GM10847 (cell line): ENCODE results near the gene SCGB1D4.

Experiments
- POLR2A ChIP-seq: IDR thresholded peaks from 2 replicates; pipeline ENCODE4 v1.6.1; 2011; ENCODE audit not compliant: insufficient read length; ENCODE audit errors: extremely low read depth

SCGB1D4 gene, protein sequence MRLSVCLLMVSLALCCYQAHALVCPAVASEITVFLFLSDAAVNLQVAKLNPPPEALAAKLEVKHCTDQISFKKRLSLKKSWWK

DNA sequence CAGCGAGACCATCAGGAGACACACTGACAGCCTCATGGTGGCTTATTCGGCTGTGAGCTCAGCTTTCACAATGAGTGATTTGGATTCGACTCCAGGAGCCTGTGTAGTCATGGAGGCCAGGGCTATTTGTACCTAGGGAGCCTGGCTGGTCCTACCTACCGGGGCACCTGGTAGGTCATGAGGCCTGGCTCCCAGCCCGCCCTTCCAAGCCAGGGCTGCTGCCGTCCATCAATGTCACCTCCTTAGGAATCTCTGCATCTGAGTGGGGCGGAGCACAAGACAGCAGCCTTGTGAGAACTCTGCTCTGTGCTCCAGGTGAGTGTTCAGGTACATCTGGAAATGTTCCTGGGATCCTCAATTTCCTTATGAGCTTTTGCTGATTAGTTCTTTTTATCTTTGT is at the start of gene SCGB1D4:
SCGB1D4 (minus strand) TSS at position 101 of the 400 bp plus-strand sequence; CDS start at position 36, 65 bp downstream.
- no peak for TF ChIP-seq POLR2A

DNA sequence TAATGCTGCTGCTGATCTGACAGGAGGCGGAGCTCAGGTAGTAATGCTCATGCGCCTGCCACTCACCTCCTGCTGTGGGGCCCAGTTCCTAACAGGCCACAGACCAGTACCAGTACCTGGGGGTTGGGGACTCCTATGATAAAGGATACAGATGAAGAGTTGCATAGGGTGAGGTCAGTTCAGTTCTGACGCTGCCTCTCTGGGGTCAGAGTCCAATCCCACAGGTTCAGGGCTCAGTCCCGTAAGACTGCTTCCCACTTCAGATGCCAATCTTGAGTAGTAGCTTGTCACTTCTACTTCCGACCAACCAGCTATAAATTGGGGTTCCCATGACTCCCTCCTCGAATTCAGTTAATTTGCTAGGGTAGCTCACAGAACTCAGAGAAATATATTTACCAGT is 47.0 kb upstream of the SCGB1D4 start:
- no peak for TF ChIP-seq POLR2A

- no peak for TF ChIP-seq POLR2A
These were observed 45.3 kb upstream of the SCGB1D4 start for GRCh38 chr11:62344210-62344609.

- TF ChIP-seq POLR2A: no peak
These were observed 42.7 kb upstream of the SCGB1D4 start for GRCh38 chr11:62341588-62341987.

GRCh38 chr11:62340269-62340901 is 41.5 kb upstream of the SCGB1D4 start:
- TF ChIP-seq POLR2A: no peak

- no peak for TF ChIP-seq POLR2A
These were observed 39.3 kb upstream of the SCGB1D4 start for GRCh38 chr11:62338218-62338617.

GRCh38 chr11:62337303-62338181 is 38.7 kb upstream of the SCGB1D4 start, which contains the start of gene ASRGL1:
ASRGL1 (plus strand) TSS chr11:62337448; CDS start chr11:62337978, 530 bp downstream.
- no peak for TF ChIP-seq POLR2A

- no peak for TF ChIP-seq POLR2A
These were observed 34.9 kb upstream of the SCGB1D4 start for GRCh38 chr11:62333768-62334167.

DNA sequence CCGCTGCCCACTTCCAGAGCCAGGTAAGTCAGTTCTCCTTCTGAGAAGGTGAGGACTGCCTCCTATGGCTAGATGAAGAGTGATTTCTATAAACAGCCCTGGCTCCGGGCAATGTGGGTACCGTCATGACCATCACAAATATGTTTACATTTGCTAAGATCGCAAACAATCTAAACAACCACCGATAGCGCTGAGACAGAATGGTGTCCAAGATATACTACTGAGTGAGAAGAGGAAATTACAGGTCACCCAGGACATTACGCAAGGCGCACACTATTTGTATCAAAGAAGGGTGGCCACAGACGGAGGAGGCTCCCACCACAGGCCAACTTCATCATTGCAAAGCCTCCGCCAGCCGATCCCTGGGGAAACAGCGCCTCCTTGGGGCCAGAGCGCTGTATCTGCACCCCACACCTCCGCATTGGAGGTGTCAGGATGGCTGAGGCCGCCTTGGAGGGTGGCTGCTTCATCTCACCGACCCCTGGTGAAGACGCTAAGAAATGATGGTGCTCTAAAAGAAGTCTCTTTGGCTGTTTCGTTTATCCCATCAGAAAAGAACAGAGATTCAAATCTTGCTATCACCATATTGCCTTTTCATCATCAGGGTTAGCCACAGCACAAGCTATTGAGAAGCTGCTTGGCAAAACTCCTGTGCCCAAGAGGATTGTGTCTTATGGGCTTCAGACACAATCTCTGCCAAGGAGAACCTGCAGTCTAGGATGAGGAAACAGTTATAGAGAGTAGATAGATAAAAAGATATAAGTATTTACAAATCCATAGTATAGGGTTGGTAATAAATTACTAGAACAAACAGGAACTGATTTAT is 26.1 kb upstream of the SCGB1D4 start:
- no peak for TF ChIP-seq POLR2A

DNA sequence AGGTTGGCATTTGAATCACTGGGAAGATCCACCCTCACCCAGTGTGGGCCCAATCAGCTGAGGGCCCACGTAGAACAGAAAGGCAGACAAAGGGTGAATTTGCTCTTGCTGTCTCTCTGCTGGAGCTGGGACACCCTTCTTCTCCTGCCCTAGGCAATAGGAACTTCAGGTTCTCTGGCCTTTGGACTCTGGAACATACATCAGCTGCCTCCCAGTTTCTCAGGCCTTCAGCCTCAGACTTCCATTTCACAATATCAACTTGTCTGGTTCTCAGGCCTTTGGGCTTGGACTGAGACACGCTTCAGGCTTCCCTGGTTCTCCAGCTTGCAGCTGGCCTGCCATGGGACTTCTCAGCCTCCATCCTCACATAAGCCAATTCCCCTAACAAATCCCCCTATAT is 23.6 kb upstream of the SCGB1D4 start:
- TF ChIP-seq POLR2A: no peak

- no peak for TF ChIP-seq POLR2A
These were observed 16.6 kb upstream of the SCGB1D4 start for GRCh38 chr11:62315431-62315830.

GRCh38 chr11:62309991-62310390 is 11.1 kb upstream of the SCGB1D4 start:
- TF ChIP-seq POLR2A: no peak

GRCh38 chr11:62307950-62308349 is 9.1 kb upstream of the SCGB1D4 start:
- no peak for TF ChIP-seq POLR2A

DNA sequence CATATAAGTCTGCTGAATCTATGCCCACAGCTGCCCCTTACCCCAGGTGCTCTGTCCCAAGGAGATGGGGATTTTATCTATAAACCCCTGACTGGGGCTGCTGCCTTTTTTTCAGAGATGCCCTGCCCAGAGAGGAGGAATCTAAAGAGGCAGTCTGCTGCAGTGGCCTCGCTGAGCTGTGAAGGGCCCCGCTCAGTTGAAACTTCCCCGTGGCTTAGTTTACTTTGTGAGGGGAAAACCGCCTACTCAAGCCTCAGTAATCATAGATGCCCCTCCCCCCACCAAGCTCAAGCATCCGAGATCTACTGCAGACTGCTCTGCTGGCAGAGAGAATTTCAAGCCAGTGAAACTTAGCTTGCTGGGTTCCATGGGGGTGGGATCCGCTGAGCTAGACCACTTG is 7.4 kb upstream of the SCGB1D4 start:
- no peak for TF ChIP-seq POLR2A

- no peak for TF ChIP-seq POLR2A
These were observed 3.4 kb downstream of the SCGB1D4 start for GRCh38 chr11:62295504-62295903.

DNA sequence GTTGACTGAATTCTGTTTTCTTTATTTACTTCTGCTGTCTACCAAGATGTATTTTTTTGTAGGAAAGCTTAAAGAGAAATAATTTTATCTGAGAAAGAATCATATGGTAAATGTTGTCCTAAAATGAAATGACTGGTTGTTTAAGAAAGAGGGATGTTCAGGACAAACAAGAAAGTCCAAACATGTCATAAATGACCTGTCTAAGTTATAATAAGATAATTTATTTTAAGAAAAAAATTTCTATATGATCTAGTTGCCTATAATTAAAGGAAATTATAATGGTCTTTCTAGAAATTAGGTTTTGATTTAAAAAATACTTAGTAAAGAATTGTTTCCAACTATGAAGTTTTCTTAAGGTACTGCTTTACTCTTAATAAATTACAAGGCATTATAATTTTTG is 18.4 kb downstream of the SCGB1D4 start:
- no peak for TF ChIP-seq POLR2A

GRCh38 chr11:62273789-62274275 is 25.0 kb downstream of the SCGB1D4 start:
- TF ChIP-seq POLR2A: no peak
